B cell (primary cell): Measurements from ENCODE around the gene MCEMP1. TPM values are rescaled to one million over a fixed set of nuclear protein-coding genes. Genes with fewer than 3 reads are reported as not detected.

Source experiments
- ATAC-seq: fragments of 200-7000 bp; cut with Tn5 transposase; one replicate; pipeline ENCODE4 v1.10.0; 2021; ENCODE audit warnings: low read depth, mild to moderate bottlenecking, moderate number of reproducible peaks, moderate library complexity
- CTCF ChIA-PET: fragments of 350-600 bp; sonication (Branson Sonifier 250); formaldehyde crosslinking; loops from one replicate; lab custom pipeline; 2021; ENCODE audit warnings: antibody characterized with exemption, inconsistent platforms; lab: Charles Lee
- POLR2A ChIA-PET: fragments of 350-600 bp; sonication (Branson Sonifier 250); formaldehyde crosslinking; loops from one replicate; lab custom pipeline; 2021; ENCODE audit warnings: antibody characterized with exemption; lab: Charles Lee
- DNase-seq: peaks from one replicate; pipeline ENCODE4 v3.0.0; 2013
- H2AFZ ChIP-seq: 2 replicates; pipeline ENCODE4 v1.6.1; 2012; ENCODE audit warnings: mild to moderate bottlenecking, low read depth, low read length; ENCODE audit not compliant: insufficient read depth, poor library complexity, severe bottlenecking
- H3K27ac ChIP-seq, 2 donors: 1 replicate in 1 of 2; 2 replicates in 1 of 2; pipeline ENCODE4 v1.5.1; 2012 to 2013; ENCODE audit warnings: low read length in 2 of 2, mild to moderate bottlenecking in 2 of 2, moderate library complexity in 1 of 2
- H3K27me3 ChIP-seq, 4 experiments: fragments of 200-600 bp in 1 of 4; sonication (generic) in 1 of 4; replicated peaks in 1 of 4; 1 replicate in 2 of 4; 2 replicates in 2 of 4; pipeline versions ENCODE4 v1.6.1 to v1.7.0; 2013 to 2016; ENCODE audit warnings: low read length in 3 of 4, mild to moderate bottlenecking in 2 of 4, mixed read lengths in 1 of 4, moderate library complexity in 1 of 4; ENCODE audit not compliant: insufficient read depth in 4 of 4, control insufficient read depth in 3 of 4; ENCODE audit errors: control extremely low read depth in 1 of 4
- H3K36me3 ChIP-seq, 2 experiments: replicated peaks in 1 of 2; 1 replicate in 1 of 2; 2 replicates in 1 of 2; pipeline versions ENCODE4 v1.6.1 to v1.7.1; 2013; ENCODE audit warnings: low read length in 1 of 2; ENCODE audit not compliant: insufficient read depth in 2 of 2, control insufficient read depth in 1 of 2; ENCODE audit errors: control extremely low read depth in 1 of 2, extremely low read depth in 1 of 2
- H3K4me1 ChIP-seq, 2 donors: fragments of 200-600 bp in 1 of 2; sonication (generic) in 1 of 2; 1 replicate in 1 of 2; 2 replicates in 1 of 2; pipeline versions ENCODE4 v1.5.1 to v1.6.1; 2013 to 2017; ENCODE audit warnings: low read length in 2 of 2; ENCODE audit not compliant: control insufficient read depth in 2 of 2, insufficient read depth in 2 of 2
- H3K4me2 ChIP-seq: replicated peaks from 2 replicates; pipeline ENCODE3; 2012; ENCODE audit warnings: mild to moderate bottlenecking, low read depth, low read length; ENCODE audit not compliant: poor library complexity, severe bottlenecking
- H3K4me3 ChIP-seq, 5 experiments: fragments of 200-600 bp in 1 of 5; sonication (generic) in 1 of 5; 1 replicate in 3 of 5; 2 replicates in 2 of 5; pipeline versions ENCODE4 v1.5.1 to v1.7.0; 2011 to 2016; ENCODE audit warnings: low read length in 4 of 5, mild to moderate bottlenecking in 4 of 5, low read depth in 2 of 5, control low read depth in 1 of 5, moderate library complexity in 1 of 5; ENCODE audit not compliant: insufficient read depth in 1 of 5; ENCODE audit errors: control extremely low read depth in 1 of 5, extremely low read depth in 1 of 5
- H3K79me2 ChIP-seq: fragments of 200-600 bp; sonication (generic); one replicate; pipeline ENCODE4 v1.6.0; 2016; ENCODE audit warnings: low read length; ENCODE audit not compliant: control insufficient read depth, insufficient read depth
- H3K9ac ChIP-seq: fragments of 200-600 bp; sonication (generic); 2 replicates; pipeline ENCODE4 v1.6.1; 2017; ENCODE audit warnings: mild to moderate bottlenecking, low read length, moderate library complexity
- H3K9me3 ChIP-seq, 3 donors: one replicate each; pipeline versions ENCODE4 v1.6.1 to v1.7.1; 2013; ENCODE audit warnings: low read length in 2 of 3; ENCODE audit not compliant: control insufficient read depth in 2 of 3, insufficient read depth in 1 of 3; ENCODE audit errors: control extremely low read depth in 1 of 3
- H4K20me1 ChIP-seq: 2 replicates; pipeline ENCODE4 v1.6.0; 2012; ENCODE audit warnings: mild to moderate bottlenecking, low read length; ENCODE audit not compliant: insufficient read depth, control insufficient read depth, poor library complexity, severe bottlenecking
- H3K27ac Mint-ChIP-seq: one replicate; pipeline ENCODE4 v1.8.0; 2021; ENCODE audit warnings: mixed read lengths
- H3K27me3 Mint-ChIP-seq: one replicate; pipeline ENCODE4 v1.8.0; 2021; ENCODE audit warnings: mixed read lengths
- H3K4me1 Mint-ChIP-seq: one replicate; pipeline ENCODE4 v1.8.0; 2021; ENCODE audit warnings: mixed read lengths
- H3K4me3 Mint-ChIP-seq: one replicate; pipeline ENCODE4 v1.8.0; 2021; ENCODE audit warnings: mixed read lengths
- H3K9me3 Mint-ChIP-seq: one replicate; pipeline ENCODE4 v1.8.0; 2022; ENCODE audit warnings: mixed read lengths; ENCODE audit not compliant: insufficient read depth
- CTCF ChIP-seq: fragments of 200-600 bp; IDR thresholded peaks from one replicate; pipeline ENCODE4 v1.8.0; 2022; ENCODE audit warnings: antibody characterized with exemption, mild to moderate bottlenecking
- EZH2 ChIP-seq: IDR thresholded peaks from 2 replicates; pipeline ENCODE4 v1.6.1; 2012; ENCODE audit warnings: borderline replicate concordance, low read depth, mild to moderate bottlenecking, moderate library complexity, low read length; ENCODE audit not compliant: insufficient read depth, poor library complexity, severe bottlenecking
- WGBS: methylation state at CpG from one replicate; pipeline ENCODE4 v1.1.5; 2013; ENCODE audit warnings: missing lambda C conversion rate; ENCODE audit not compliant: insufficient coverage; 5-methylcytosine and 5-hydroxymethylcytosine counted together
- intact Hi-C: fragments of 100-400 bp; cut with micrococcal nuclease; formaldehyde crosslinking; loops from one replicate; pipeline ENCODE4 v1.10.0; 2022
- polyA plus RNA-seq: library from polyadenylated mRNA; depleted of rRNA; stranded (reverse); fragments of >200 nt; gene quantifications from 2 replicates; pipeline ENCODE4 v1.2.3, GENCODE V29; 2012
- total RNA-seq, 2 donors: library from RNA; stranded (reverse); fragments of 120-200 nt in 1 of 2; gene quantifications; 1 replicate in 1 of 2; 2 replicates in 1 of 2; pipeline versions ENCODE4 v1.2.3 to v1.2.4, GENCODE V29; 2013 to 2022

The MCEMP1 gene
- total and polyA plus RNA-seq, 2 donors (not counting 1 experiment from before 2014, with no cell fraction given), result 0.57 TPM; not detected in 1

GRCh38 chr19:7655581-7655980, 21.3 kb upstream of the MCEMP1 start:
- Histone ChIP-seq H3K9me3 (no peaks in the 10 kb centered on the region), H3K4me2 (no peak overlapping the region), H3K4me3 (no peak overlapping the region), H3K79me2 (no peaks in the 10 kb centered on the region), H3K4me1 (peaks cover 9 to 23% of the 10 kb centered on the region in 2 donors), H2AFZ (peak overlapping the region; percentile 22), H4K20me1 (no peaks in the 10 kb centered on the region), H3K36me3 (no peaks in the 10 kb centered on the region), H3K9ac (no peak overlapping the region), H3K27me3 (no peaks in the 10 kb centered on the region), H3K27ac (no peak overlapping the region)
- Mint-ChIP-seq H3K4me1 (peaks cover 17% of the 10 kb centered on the region), H3K27ac (peak overlapping the region; percentile 53), H3K4me3 (peak overlapping the region; percentile 16), H3K27me3 (no peaks in the 10 kb centered on the region), H3K9me3 (no peaks in the 10 kb centered on the region)
- DNase-seq, result no peak
- TF ChIP-seq EZH2 (no peak), CTCF (no peak)
- 62% methylated on average over 8 of the region's 8 CpGs for WGBS
- CTCF ChIA-PET, result interaction anchor here (0.6 to 8.7 kb wide), 8 partner anchors 25 to 273 kb away, joined by 3 to 100 read pairs (median 4); partner anchors contain the start of gene TRAPPC5
- ATAC-seq, result no peak
- POLR2A ChIA-PET, result no interaction called here
- intact Hi-C loops, result no loop called here

- no peak for TF ChIP-seq EZH2
- 60% methylated on average over 7 of the region's 14 CpGs for WGBS
- H3K4me3 ChIP-seq, result no peak overlapping the region
- DNase-seq (no peak), ATAC-seq (no peak)
- H3K27ac ChIP-seq, result peak overlapping the region; percentile 24 to 84
- no peaks in the 10 kb centered on the region for H3K27me3 Mint-ChIP-seq
- POLR2A ChIA-PET, result interaction anchor here (0.6 to 0.7 kb wide), 3 partner anchors 45 to 1215 kb away, joined by 3 to 5 read pairs (median 4); partner anchors contain the start of gene FCER2
- H3K9me3 Mint-ChIP-seq, result no peaks in the 10 kb centered on the region
- CTCF ChIA-PET, result interaction anchor here (1.0 to 8.7 kb wide), 4 partner anchors 17 to 212 kb away, joined by 3 to 100 read pairs (median 6); partner anchors contain the start of gene TRAPPC5
- H3K4me1 ChIP-seq, result peaks cover 9 to 21% of the 10 kb centered on the region in 2 donors
- no peaks in the 10 kb centered on the region for H4K20me1 ChIP-seq
- H3K4me2 ChIP-seq, result no peak overlapping the region
- no peaks in the 10 kb centered on the region for H3K36me3 ChIP-seq
- H2AFZ ChIP-seq, result no peak overlapping the region
- peaks cover 14% of the 10 kb centered on the region for H3K4me1 Mint-ChIP-seq
- H3K9me3 ChIP-seq, result no peaks in the 10 kb centered on the region
- no peaks in the 10 kb centered on the region for H3K27me3 ChIP-seq
- no peak overlapping the region for H3K9ac ChIP-seq
- H3K27ac Mint-ChIP-seq, result no peak overlapping the region
- intact Hi-C loops, result no loop called here
- no peak overlapping the region for H3K4me3 Mint-ChIP-seq
- no peaks in the 10 kb centered on the region for H3K79me2 ChIP-seq
These were observed 19.6 kb upstream of the MCEMP1 start for GRCh38 chr19:7657131-7657751.
